ENCODE data around the gene CMIP.

CMIP gene

DNA sequence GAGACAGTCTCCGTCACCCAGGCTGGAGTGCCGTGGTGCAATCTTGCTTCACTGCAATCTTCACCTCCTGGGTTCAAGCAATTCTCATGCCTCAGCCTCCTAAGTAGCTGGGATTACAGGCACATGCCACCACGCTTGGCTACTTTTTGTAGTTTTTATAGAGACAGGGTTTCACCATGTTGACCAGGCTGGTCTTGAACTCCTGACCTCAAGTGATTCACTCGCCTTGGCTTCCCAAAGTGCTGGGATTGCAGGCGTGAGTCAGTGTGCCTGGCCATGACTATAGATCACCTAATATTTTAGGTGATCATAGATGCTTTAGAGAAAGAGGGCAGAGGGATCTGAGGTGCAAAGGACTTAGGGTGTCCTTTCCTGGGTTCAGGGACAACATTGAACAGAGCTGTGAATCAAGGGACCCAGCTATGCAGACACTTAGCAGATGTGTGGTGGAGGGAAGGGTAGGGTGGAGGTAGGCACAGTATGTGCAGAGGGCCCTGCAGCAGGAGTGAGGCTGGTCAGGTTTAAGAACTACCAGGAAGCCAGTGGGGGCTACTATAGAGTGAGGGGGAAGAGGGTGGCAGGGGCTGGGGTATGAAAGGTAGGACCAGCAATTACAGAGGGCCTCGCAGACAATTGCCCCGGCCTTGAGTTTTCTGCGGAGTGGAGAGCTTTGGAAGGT, 116.5 kb downstream of the CMIP start:
- H3K4me1 ChIP-seq, result peaks cover 0 to 8% (median 0%) of the 10 kb centered on the region in 4 donors
- TF ChIP-seq CTCF (IDR thresholded peaks at IDR 0.05), result no peak
- DNase-seq, result no peak
- intact Hi-C loops (cut with DNase I; ENCODE audit: low total_unique reads), result no loop called here
- H3K27ac ChIP-seq, result no peak overlapping the region
- H3K9me3 ChIP-seq, result no peaks in the 10 kb centered on the region
- H3K27me3 ChIP-seq, result no peaks in the 10 kb centered on the region
- no peak overlapping the region for H3K4me3 ChIP-seq
- no peaks in the 10 kb centered on the region for H3K36me3 ChIP-seq

- Histone ChIP-seq H3K36me3 (no peaks in the 10 kb centered on the region), H3K27ac (no peak overlapping the region), H3K27me3 (no peaks in the 10 kb centered on the region), H3K9me3 (no peaks in the 10 kb centered on the region), H3K4me3 (no peak overlapping the region), H3K4me1 (peaks cover 0 to 8% (median 0%) of the 10 kb centered on the region in 4 donors)
- TF ChIP-seq CTCF (IDR thresholded peaks at IDR 0.05), result no peak
- intact Hi-C loops (cut with DNase I; ENCODE audit: low total_unique reads), result no loop called here
- DNase-seq, result no peak
Measured at GRCh38 chr16:81562174-81562849, 117.7 kb downstream of the CMIP start.

GRCh38 chr16:81562926-81563325, 118.3 kb downstream of the CMIP start:
- H3K9me3 ChIP-seq, result no peaks in the 10 kb centered on the region
- no peak overlapping the region for H3K4me3 ChIP-seq
- no peak for TF ChIP-seq CTCF (IDR thresholded peaks at IDR 0.05)
- peaks cover 0 to 9% (median 0%) of the 10 kb centered on the region in 4 donors for H3K4me1 ChIP-seq
- no peak overlapping the region for H3K27ac ChIP-seq
- intact Hi-C loops (cut with DNase I; ENCODE audit: low total_unique reads), result no loop called here
- no peak for DNase-seq
- no peaks in the 10 kb centered on the region for H3K36me3 ChIP-seq
- H3K27me3 ChIP-seq, result no peaks in the 10 kb centered on the region

- intact Hi-C loops (cut with DNase I; ENCODE audit: low total_unique reads), result no loop called here
Measured at GRCh38 chr16:81564421-81564911, 119.9 kb downstream of the CMIP start.

GRCh38 chr16:81565321-81566028, 120.9 kb downstream of the CMIP start:
- Histone ChIP-seq H3K27ac (no peak overlapping the region), H3K4me1 (peaks cover 0 to 23% (median 9%) of the 10 kb centered on the region in 4 donors), H3K9me3 (no peaks in the 10 kb centered on the region), H3K27me3 (no peaks in the 10 kb centered on the region), H3K36me3 (no peaks in the 10 kb centered on the region), H3K4me3 (no peak overlapping the region)
- TF ChIP-seq CTCF (IDR thresholded peaks at IDR 0.05), result no peak
- no peak for DNase-seq
- intact Hi-C loops (cut with DNase I; ENCODE audit: low total_unique reads), result no loop called here

More at GRCh38 chr16:81564421-81564911, 119.9 kb downstream of the CMIP start:
- no peak for TF ChIP-seq CTCF (IDR thresholded peaks at IDR 0.05)
- Histone ChIP-seq H3K27ac (no peak overlapping the region), H3K4me1 (peaks cover 0 to 16% (median 9%) of the 10 kb centered on the region in 4 donors), H3K27me3 (no peaks in the 10 kb centered on the region), H3K4me3 (no peak overlapping the region), H3K9me3 (no peaks in the 10 kb centered on the region), H3K36me3 (no peaks in the 10 kb centered on the region)
- DNase-seq, result no peak
